Endothelial cell (in vitro differentiated cells): Measurements from ENCODE around the gene TAMALIN. TPM values are rescaled to one million over a fixed set of nuclear protein-coding genes. Genes with fewer than 3 reads are reported as not detected.

Experiments used
- DNase-seq: peaks from one replicate; pipeline ENCODE4 v3.0.0; 2021; ENCODE audit warnings: low spot score
- H3K27ac Mint-ChIP-seq: one replicate; pipeline ENCODE4 v1.8.0; 2021; ENCODE audit warnings: mixed read lengths, inconsistent platforms; ENCODE audit not compliant: unreplicated experiment
- H3K27me3 Mint-ChIP-seq: one replicate; pipeline ENCODE4 v1.8.0; 2021; ENCODE audit warnings: mild to moderate bottlenecking, moderate library complexity, mixed read lengths, inconsistent platforms; ENCODE audit not compliant: unreplicated experiment
- H3K36me3 Mint-ChIP-seq: one replicate; pipeline ENCODE4 v1.8.0; 2021; ENCODE audit warnings: mild to moderate bottlenecking, low read depth, mixed read lengths, inconsistent platforms; ENCODE audit not compliant: unreplicated experiment
- H3K4me1 Mint-ChIP-seq: one replicate; pipeline ENCODE4 v1.8.0; 2021; ENCODE audit warnings: mild to moderate bottlenecking, mixed read lengths, inconsistent platforms; ENCODE audit not compliant: unreplicated experiment
- H3K4me3 Mint-ChIP-seq: one replicate; pipeline ENCODE4 v1.8.0; 2021; ENCODE audit warnings: mild to moderate bottlenecking, mixed read lengths, inconsistent platforms; ENCODE audit not compliant: unreplicated experiment
- H3K9me3 Mint-ChIP-seq: one replicate; pipeline ENCODE4 v1.8.0; 2021; ENCODE audit warnings: mixed read lengths, inconsistent platforms; ENCODE audit not compliant: unreplicated experiment
- CTCF ChIP-seq: fragments of 200-600 bp; sonication (generic); IDR thresholded peaks from one replicate; pipeline ENCODE4 v1.5.0; 2021; ENCODE audit warnings: antibody characterized with exemption; ENCODE audit not compliant: unreplicated experiment
- total RNA-seq: library from RNA; stranded (reverse); fragmentation: NEBNext Ultra II Directional; extraction: Animal tissue kit (Norgen Biotek cat#: 25700); gene quantifications from one replicate; pipeline ENCODE4 v1.2.1, GENCODE V29; 2021; ENCODE audit not compliant: unreplicated experiment

Gene TAMALIN
- total RNA-seq, 1 donor from 2014 or later, result 29.7 TPM

DNA sequence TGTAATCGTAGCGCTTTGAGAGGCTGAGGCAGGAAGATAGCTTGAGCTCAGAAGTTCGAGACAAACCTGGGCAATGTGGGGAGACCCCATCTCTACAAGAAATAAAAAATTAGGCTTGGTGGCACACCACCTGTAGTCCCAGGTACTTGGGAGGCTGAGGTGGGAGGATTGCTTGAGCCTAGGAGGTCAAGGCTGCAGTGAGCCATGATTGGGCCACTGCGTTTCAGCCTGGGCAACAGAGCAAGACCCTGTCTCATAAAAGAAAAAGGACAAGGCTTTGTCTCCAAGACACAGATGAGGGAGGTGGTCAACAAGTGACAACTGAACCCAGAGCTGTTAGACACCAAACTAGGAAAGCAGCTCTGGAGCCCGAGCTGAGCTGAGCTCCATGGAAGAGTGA, 14.5 kb upstream of the TAMALIN start:
- H3K9me3 Mint-ChIP-seq, result no peaks in the 10 kb centered on the region
- H3K27ac Mint-ChIP-seq, result no peak overlapping the region
- peaks cover 6% of the 10 kb centered on the region for H3K27me3 Mint-ChIP-seq
- no peak for TF ChIP-seq CTCF
- H3K36me3 Mint-ChIP-seq, result peaks cover 19% of the 10 kb centered on the region
- H3K4me3 Mint-ChIP-seq, result no peak overlapping the region
- peaks cover 15% of the 10 kb centered on the region for H3K4me1 Mint-ChIP-seq
- DNase-seq, result no peak

DNA sequence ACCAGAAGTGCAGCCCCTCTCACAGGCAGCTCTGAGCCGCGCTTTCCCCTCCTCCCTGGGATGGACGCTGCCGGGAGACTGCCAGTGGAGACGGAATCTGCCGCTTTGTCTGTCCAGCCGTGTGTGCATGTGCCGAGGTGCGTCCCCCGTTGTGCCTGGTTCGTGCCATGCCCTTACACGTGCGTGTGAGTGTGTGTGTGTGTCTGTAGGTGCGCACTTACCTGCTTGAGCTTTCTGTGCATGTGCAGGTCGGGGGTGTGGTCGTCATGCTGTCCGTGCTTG, 12.3 kb upstream of the TAMALIN start:
- no peak for DNase-seq

DNA sequence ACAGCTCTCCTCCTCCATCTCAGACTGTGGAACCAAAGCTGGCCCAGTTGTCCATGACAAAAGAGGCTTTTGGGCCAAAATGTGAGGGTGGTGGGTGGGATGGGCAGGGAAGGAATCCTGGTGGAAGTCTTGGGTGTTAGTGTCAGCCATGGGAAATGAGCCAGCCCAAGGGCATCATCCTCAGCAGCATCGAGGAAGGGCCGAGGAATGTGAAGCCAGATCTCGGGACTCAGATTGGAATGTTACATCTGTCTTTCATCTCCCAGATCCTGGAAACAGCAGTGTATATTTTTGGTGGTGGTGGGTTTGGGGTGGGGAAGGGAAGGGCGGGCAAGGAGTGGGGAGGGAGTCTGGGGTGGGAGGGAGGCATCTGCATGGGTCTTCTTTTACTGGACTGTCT, 11.8 kb upstream of the TAMALIN start:
- no peak for DNase-seq
- no peaks in the 10 kb centered on the region for H3K9me3 Mint-ChIP-seq
- TF ChIP-seq CTCF, result no peak
- peaks cover 28% of the 10 kb centered on the region for H3K36me3 Mint-ChIP-seq
- H3K4me1 Mint-ChIP-seq, result peaks cover 18% of the 10 kb centered on the region
- no peak overlapping the region for H3K4me3 Mint-ChIP-seq
- H3K27ac Mint-ChIP-seq, result no peak overlapping the region
- H3K27me3 Mint-ChIP-seq, result peaks cover 6% of the 10 kb centered on the region

More for the DNA sequence above, 12.3 kb upstream of the TAMALIN start:
- Mint-ChIP-seq H3K4me3 (no peak overlapping the region), H3K36me3 (peaks cover 27% of the 10 kb centered on the region), H3K27me3 (peaks cover 6% of the 10 kb centered on the region), H3K9me3 (no peaks in the 10 kb centered on the region), H3K27ac (no peak overlapping the region), H3K4me1 (peaks cover 18% of the 10 kb centered on the region)
- no peak for TF ChIP-seq CTCF

- TF ChIP-seq CTCF, result no peak
- no peak for DNase-seq
- H3K27ac Mint-ChIP-seq, result no peak overlapping the region
- peaks cover 4% of the 10 kb centered on the region for H3K27me3 Mint-ChIP-seq
- no peaks in the 10 kb centered on the region for H3K9me3 Mint-ChIP-seq
- peaks cover 18% of the 10 kb centered on the region for H3K4me1 Mint-ChIP-seq
- H3K4me3 Mint-ChIP-seq, result no peak overlapping the region
- H3K36me3 Mint-ChIP-seq, result peaks cover 25% of the 10 kb centered on the region
Measured at GRCh38 chr12:51997136-51997535, 9.6 kb upstream of the TAMALIN start.

DNA sequence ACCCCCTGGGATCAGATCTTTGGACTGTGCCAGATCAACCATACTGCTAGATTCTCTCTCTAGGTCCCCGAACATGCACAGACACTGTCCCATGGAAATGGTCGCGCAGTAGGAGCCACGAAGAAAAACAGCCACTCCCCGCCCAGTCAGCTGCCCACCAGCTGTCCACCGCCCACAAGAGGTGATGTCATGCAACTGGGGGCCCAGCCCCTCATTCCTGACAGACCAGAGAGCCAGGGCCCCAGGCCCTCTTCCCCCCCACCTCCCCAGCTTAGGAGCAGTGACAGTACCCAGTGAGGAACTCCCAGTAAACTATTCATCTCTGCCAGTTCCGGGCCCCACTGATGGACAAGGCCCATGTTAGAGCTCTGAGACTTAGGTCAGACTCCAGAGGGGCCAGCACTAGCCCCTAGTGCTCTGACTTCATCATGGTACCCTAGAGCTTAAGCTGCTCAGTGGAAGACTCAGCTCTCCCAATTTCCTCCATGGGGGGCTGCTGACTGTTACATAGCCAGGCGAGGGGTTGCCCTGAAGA, 3.7 kb upstream of the TAMALIN start:
- Mint-ChIP-seq H3K4me3 (peak overlapping the region; percentile 29), H3K27me3 (peaks cover 14% of the 10 kb centered on the region), H3K9me3 (no peaks in the 10 kb centered on the region), H3K36me3 (peaks cover 15% of the 10 kb centered on the region), H3K4me1 (peaks cover 11% of the 10 kb centered on the region), H3K27ac (no peak overlapping the region)
- no peak for DNase-seq
- TF ChIP-seq CTCF, result no peak
